Hepatocyte (in vitro differentiated cells): ENCODE data around the gene GRK6. TPM values are rescaled to one million over a fixed set of nuclear protein-coding genes. Genes with fewer than 3 reads are reported as not detected.

Experiments
- DNase-seq: peaks from one replicate; pipeline ENCODE4 v3.0.0-alpha.2; 2016; ENCODE audit warnings: low spot score
- H2AFZ ChIP-seq: fragments of 200-600 bp; sonication (generic); 2 replicates; pipeline ENCODE4 v1.6.0; 2016; ENCODE audit warnings: antibody characterized with exemption, mild to moderate bottlenecking
- H3K27ac ChIP-seq: fragments of 200-600 bp; sonication (generic); 2 replicates; pipeline ENCODE4 v1.5.1; 2016; ENCODE audit warnings: mild to moderate bottlenecking
- H3K27me3 ChIP-seq: fragments of 200-600 bp; sonication (generic); 2 replicates; pipeline ENCODE4 v1.6.1; 2016
- H3K36me3 ChIP-seq: fragments of 200-600 bp; sonication (generic); replicated peaks from 2 replicates; pipeline ENCODE4 v1.5.1; 2016; ENCODE audit warnings: low read depth; ENCODE audit not compliant: insufficient read depth
- H3K4me1 ChIP-seq: fragments of 200-600 bp; sonication (generic); 2 replicates; pipeline ENCODE4 v1.5.1; 2016; ENCODE audit warnings: mild to moderate bottlenecking, moderate library complexity; ENCODE audit not compliant: insufficient read depth
- H3K4me2 ChIP-seq: fragments of 200-600 bp; sonication (generic); 2 replicates; pipeline ENCODE4 v1.6.0; 2016
- H3K4me3 ChIP-seq: fragments of 200-600 bp; sonication (generic); 2 replicates; pipeline ENCODE4 v1.5.1; 2016; ENCODE audit warnings: mild to moderate bottlenecking
- H3K79me2 ChIP-seq: fragments of 200-600 bp; sonication (generic); 2 replicates; pipeline ENCODE4 v1.6.0; 2017; ENCODE audit warnings: mild to moderate bottlenecking
- H3K9me2 ChIP-seq: fragments of 200-600 bp; sonication (generic); replicated peaks from 2 replicates; pipeline ENCODE4 v1.6.0; 2017; ENCODE audit warnings: mild to moderate bottlenecking; ENCODE audit not compliant: insufficient read depth
- H3K9me3 ChIP-seq: fragments of 200-600 bp; sonication (generic); 2 replicates; pipeline ENCODE4 v1.5.1; 2016; ENCODE audit warnings: low read depth, mild to moderate bottlenecking
- H4K20me1 ChIP-seq: fragments of 200-600 bp; sonication (generic); 2 replicates; pipeline ENCODE4 v1.6.0; 2016; ENCODE audit warnings: mild to moderate bottlenecking; ENCODE audit not compliant: insufficient read depth, poor library complexity, severe bottlenecking
- EZH2 ChIP-seq: fragments of 200-600 bp; sonication (generic); IDR thresholded peaks from 2 replicates; pipeline ENCODE4 v1.6.1; 2016; ENCODE audit warnings: antibody characterized with exemption, mild to moderate bottlenecking, borderline replicate concordance
- EZH2phosphoT487 ChIP-seq: fragments of 200-600 bp; sonication (generic); IDR thresholded peaks from one replicate; pipeline ENCODE4 v1.6.1; 2018; ENCODE audit warnings: antibody characterized with exemption, mild to moderate bottlenecking, low read depth, moderate library complexity; ENCODE audit not compliant: unreplicated experiment, severe bottlenecking
- WGBS: methylation state at CpG from one replicate; pipeline ENCODE4 v1.1.6; 2016; ENCODE audit warnings: low lambda C conversion rate; ENCODE audit errors: missing lambda C conversion rate; 5-methylcytosine and 5-hydroxymethylcytosine counted together
- polyA plus RNA-seq: library from polyadenylated mRNA; unstranded; fragments of >200 nt; fragmentation: Nextera tagmentation; extraction: Ambion mirVana; gene quantifications from 2 replicates; pipeline ENCODE4 v1.2.1, GENCODE V29; 2016
- total RNA-seq: library from RNA; depleted of rRNA; stranded (reverse); fragments of >200 nt; gene quantifications from 2 replicates; pipeline ENCODE4 v1.2.3, GENCODE V29; 2014
- TF ChIP-seq, protein P1 (sequence below): fragments of 200-600 bp; sonication (generic); IDR thresholded peaks from 2 replicates; pipeline ENCODE4 v1.5.1; 2016; ENCODE audit warnings: antibody characterized with exemption, mild to moderate bottlenecking; ENCODE audit not compliant: poor library complexity

GRK6 gene
- total and polyA plus RNA-seq, 2 experiments from 2014 or later, result 29.3 to 31.1 TPM

GRCh38 chr5:177457852-177458681, 31.6 kb downstream of the GRK6 start:
- no peaks in the 10 kb centered on the region for H3K79me2 ChIP-seq
- H3K36me3 ChIP-seq, result no peaks in the 10 kb centered on the region
- no peaks in the 10 kb centered on the region for H3K9me2 ChIP-seq
- no peaks in the 10 kb centered on the region for H3K27me3 ChIP-seq
- no peak for DNase-seq
- no peak overlapping the region for H2AFZ ChIP-seq
- H3K9me3 ChIP-seq, result no peaks in the 10 kb centered on the region
- H3K27ac ChIP-seq, result no peak overlapping the region
- no peak overlapping the region for H3K4me3 ChIP-seq
- TF ChIP-seq EZH2phosphoT487 (no peak), EZH2 (no peak)
- TF ChIP-seq, protein P1, sequence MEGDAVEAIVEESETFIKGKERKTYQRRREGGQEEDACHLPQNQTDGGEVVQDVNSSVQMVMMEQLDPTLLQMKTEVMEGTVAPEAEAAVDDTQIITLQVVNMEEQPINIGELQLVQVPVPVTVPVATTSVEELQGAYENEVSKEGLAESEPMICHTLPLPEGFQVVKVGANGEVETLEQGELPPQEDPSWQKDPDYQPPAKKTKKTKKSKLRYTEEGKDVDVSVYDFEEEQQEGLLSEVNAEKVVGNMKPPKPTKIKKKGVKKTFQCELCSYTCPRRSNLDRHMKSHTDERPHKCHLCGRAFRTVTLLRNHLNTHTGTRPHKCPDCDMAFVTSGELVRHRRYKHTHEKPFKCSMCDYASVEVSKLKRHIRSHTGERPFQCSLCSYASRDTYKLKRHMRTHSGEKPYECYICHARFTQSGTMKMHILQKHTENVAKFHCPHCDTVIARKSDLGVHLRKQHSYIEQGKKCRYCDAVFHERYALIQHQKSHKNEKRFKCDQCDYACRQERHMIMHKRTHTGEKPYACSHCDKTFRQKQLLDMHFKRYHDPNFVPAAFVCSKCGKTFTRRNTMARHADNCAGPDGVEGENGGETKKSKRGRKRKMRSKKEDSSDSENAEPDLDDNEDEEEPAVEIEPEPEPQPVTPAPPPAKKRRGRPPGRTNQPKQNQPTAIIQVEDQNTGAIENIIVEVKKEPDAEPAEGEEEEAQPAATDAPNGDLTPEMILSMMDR, result no peak
- H4K20me1 ChIP-seq, result peaks cover 17% of the 10 kb centered on the region
- peaks cover 16% of the 10 kb centered on the region for H3K4me1 ChIP-seq
- WGBS, result 91% methylated on average over 18 of the region's 20 CpGs
- H3K4me2 ChIP-seq, result no peak overlapping the region

DNA sequence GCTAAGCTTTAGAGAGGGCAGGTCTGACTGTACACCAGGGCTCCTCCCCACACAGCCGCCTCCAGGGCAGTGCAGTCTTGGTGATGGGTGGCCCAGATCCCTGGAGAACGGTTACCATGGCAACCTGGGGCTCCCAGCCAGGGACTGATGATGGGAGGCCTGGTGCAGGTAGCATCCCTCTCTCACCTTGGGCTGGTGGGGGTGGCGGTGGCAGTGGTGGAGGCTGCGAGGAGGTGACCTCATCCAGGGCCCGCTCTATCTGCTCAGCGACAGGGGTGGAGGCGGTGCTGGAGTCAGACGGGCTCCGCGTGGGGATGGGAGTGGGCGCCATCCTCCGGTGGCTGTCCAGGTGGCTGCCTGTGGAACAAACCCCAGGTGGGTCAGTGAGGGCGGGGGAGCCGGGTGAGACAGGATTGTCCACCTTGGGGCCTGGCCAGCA, 32.5 kb downstream of the GRK6 start:
- Histone ChIP-seq H3K27ac (no peak overlapping the region), H3K4me2 (no peak overlapping the region), H3K9me3 (no peaks in the 10 kb centered on the region), H3K79me2 (peaks cover 3% of the 10 kb centered on the region), H4K20me1 (peaks cover 17% of the 10 kb centered on the region), H2AFZ (no peak overlapping the region), H3K27me3 (no peaks in the 10 kb centered on the region), H3K36me3 (no peaks in the 10 kb centered on the region), H3K4me3 (no peak overlapping the region), H3K4me1 (peaks cover 10% of the 10 kb centered on the region), H3K9me2 (no peaks in the 10 kb centered on the region)
- peak; percentile 46 for DNase-seq
- 90% methylated on average over 14 of the region's 14 CpGs for WGBS
- TF ChIP-seq, protein P1, result no peak
- no peak for TF ChIP-seq EZH2
- no peak for TF ChIP-seq EZH2phosphoT487

GRCh38 chr5:177459357-177459756, 32.9 kb downstream of the GRK6 start:
- Histone ChIP-seq H3K9me3 (no peaks in the 10 kb centered on the region), H4K20me1 (peaks cover 17% of the 10 kb centered on the region), H3K4me2 (no peak overlapping the region), H3K79me2 (peaks cover 3% of the 10 kb centered on the region), H3K27me3 (no peaks in the 10 kb centered on the region), H3K9me2 (no peaks in the 10 kb centered on the region), H3K4me3 (no peak overlapping the region), H3K36me3 (no peaks in the 10 kb centered on the region), H2AFZ (no peak overlapping the region), H3K4me1 (peaks cover 7% of the 10 kb centered on the region), H3K27ac (no peak overlapping the region)
- no peak for DNase-seq
- TF ChIP-seq, protein P1, result no peak
- TF ChIP-seq EZH2 (no peak), EZH2phosphoT487 (no peak)
- 93% methylated on average over 5 of the region's 11 CpGs for WGBS
